GM12878 (cell line): Measurements from ENCODE around the gene BAG5. TPM values are rescaled to one million over a fixed set of nuclear protein-coding genes. Genes with fewer than 3 reads are reported as not detected.

Source experiments
- ATAC-seq: fragments of 200-7000 bp; cut with Tn5 transposase; 3 replicates; pipeline ENCODE4 v1.9.1; 2020; ENCODE audit warnings: mild to moderate bottlenecking, moderate library complexity
- BruUV-seq: library from RNA; stranded (reverse); fragments of 400-500 nt; replicated peaks from 2 replicates; lab custom pipeline; 2021; lab: Mats Ljungman, UMichigan
- CTCF ChIA-PET: fragments of 300-600 bp; sonication (Branson Sonifier 250); formaldehyde crosslinking; extraction: SDS; loops from one replicate; lab custom pipeline; 2021; ENCODE audit warnings: inconsistent platforms; lab: Yijun Ruan, JAX
- POLR2A ChIA-PET: fragments of 350-600 bp; formaldehyde crosslinking; extraction: SDS; loops from one replicate; lab custom pipeline; 2021; ENCODE audit warnings: inconsistent platforms; lab: Charles Lee
- RAD21 ChIA-PET: fragments of 300-600 bp; sonication (Branson Sonifier 250); formaldehyde crosslinking; loops from one replicate; lab custom pipeline; 2023; ENCODE audit warnings: antibody characterized with exemption; ENCODE audit not compliant: unreplicated experiment; lab: Charles Lee
- SMC1A ChIA-PET: fragments of 300-600 bp; sonication (Branson Sonifier 250); formaldehyde crosslinking; loops from one replicate; lab custom pipeline; 2023; ENCODE audit not compliant: unreplicated experiment, uncharacterized antibody; lab: Charles Lee
- DNase-seq: peaks from one replicate; pipeline ENCODE4 v3.0.0-alpha.2; 2011; ENCODE audit warnings: low read depth, low spot score
- FAIRE-seq: peaks from 3 replicates; lab custom pipeline; 2011; peaks lifted over from hg19 to GRCh38; lab: Jason Lieb, UNC
- H2AFZ ChIP-seq: 2 replicates; pipeline ENCODE4 v1.6.0; 2011; ENCODE audit warnings: low read depth, low read length, control low read depth; ENCODE audit not compliant: control insufficient read depth
- H3K27ac ChIP-seq: 2 replicates; pipeline ENCODE4 v1.5.1; 2011; ENCODE audit warnings: control low read depth; ENCODE audit not compliant: control insufficient read depth, insufficient read depth
- H3K27me3 ChIP-seq, 2 experiments: replicated peaks in 1 of 2; 2 replicates each; pipeline versions ENCODE4 v1.6.0 to v1.6.1; 2011; ENCODE audit warnings: low read length in 1 of 2; ENCODE audit not compliant: control insufficient read depth in 2 of 2, insufficient read depth in 2 of 2
- H3K36me3 ChIP-seq, 2 experiments: 2 replicates each; pipeline ENCODE4 v1.5.1; 2011; ENCODE audit warnings: low read length in 1 of 2; ENCODE audit not compliant: control insufficient read depth in 2 of 2, insufficient read depth in 2 of 2
- H3K4me1 ChIP-seq: 2 replicates; pipeline ENCODE4 v1.6.1; 2011; ENCODE audit warnings: mild to moderate bottlenecking, low read length, moderate library complexity, mixed read lengths; ENCODE audit not compliant: control insufficient read depth, insufficient read depth
- H3K4me2 ChIP-seq: 2 replicates; pipeline ENCODE4 v1.6.0; 2011; ENCODE audit warnings: control low read depth; ENCODE audit not compliant: control insufficient read depth, insufficient read depth
- H3K4me3 ChIP-seq: fragments of 200-600 bp; sonication (generic); 2 replicates; pipeline ENCODE4 v1.5.1; 2016
- H3K79me2 ChIP-seq: 2 replicates; pipeline ENCODE4 v1.6.0; 2011; ENCODE audit warnings: low read length; ENCODE audit not compliant: control insufficient read depth, insufficient read depth
- H3K9ac ChIP-seq: 2 replicates; pipeline ENCODE4 v1.8.0; 2011; ENCODE audit warnings: low read length, control low read depth, mixed read lengths; ENCODE audit not compliant: control insufficient read depth, insufficient read depth
- H3K9me3 ChIP-seq: replicated peaks from 3 replicates; pipeline ENCODE4 v1.5.1; 2011; ENCODE audit warnings: mild to moderate bottlenecking, low read length; ENCODE audit not compliant: control insufficient read depth, insufficient read depth
- H4K20me1 ChIP-seq: 2 replicates; pipeline ENCODE4 v1.6.0; 2011; ENCODE audit not compliant: control insufficient read depth, insufficient read depth
- BMI1 ChIP-seq: fragments of 450-650 bp; IDR thresholded peaks from 2 replicates; pipeline ENCODE4 v1.6.1; 2016; ENCODE audit warnings: mild to moderate bottlenecking, moderate library complexity, borderline replicate concordance
- CBX5 ChIP-seq: sonication (generic); IDR thresholded peaks from 2 replicates; pipeline ENCODE4 v1.6.1; 2016; ENCODE audit warnings: low read depth, moderate library complexity, mild to moderate bottlenecking, inconsistent platforms
- EGR1 ChIP-seq, 2 experiments: IDR thresholded peaks; 1 replicate in 1 of 2; 2 replicates in 1 of 2; pipeline ENCODE4 v1.6.1; 2011 to 2012; ENCODE audit warnings: low read depth in 2 of 2, low read length in 2 of 2, borderline replicate concordance in 1 of 2, mild to moderate bottlenecking in 1 of 2, moderate library complexity in 1 of 2
- FOS ChIP-seq: IDR thresholded peaks from 3 replicates; pipeline ENCODE4 v1.6.1; 2011; ENCODE audit warnings: borderline replicate concordance; ENCODE audit not compliant: insufficient read length; ENCODE audit errors: extremely low read depth
- MTA2 ChIP-seq: fragments of 450-650 bp; IDR thresholded peaks from 2 replicates; pipeline ENCODE4 v1.6.1; 2016; ENCODE audit warnings: low read depth, mild to moderate bottlenecking, moderate library complexity
- POU2F2 ChIP-seq: IDR thresholded peaks from 3 replicates; pipeline ENCODE4 v1.6.1; 2011; ENCODE audit warnings: low read depth, mild to moderate bottlenecking, low read length, borderline replicate concordance
- RAD21 ChIP-seq: IDR thresholded peaks from 2 replicates; pipeline ENCODE4 v1.6.1; 2011; ENCODE audit warnings: mild to moderate bottlenecking, low read depth, low read length, moderate library complexity; ENCODE audit not compliant: insufficient read depth
- RBBP5 ChIP-seq: fragments of 200-600 bp; sonication (generic); conservative IDR thresholded peaks from 2 replicates; pipeline ENCODE4 v1.6.1; 2016
- RUNX3 ChIP-seq: IDR thresholded peaks from 2 replicates; pipeline ENCODE4 v1.6.1; 2012; ENCODE audit warnings: low read length, inconsistent platforms
- SIN3A ChIP-seq: IDR thresholded peaks from 2 replicates; pipeline ENCODE4 v1.6.1; 2012; ENCODE audit warnings: low read depth, low read length, improper control_type of control experiment
- SP1 ChIP-seq: IDR thresholded peaks from one replicate; pipeline ENCODE4 v1.6.1; 2011; ENCODE audit warnings: low read depth, low read length
- STAT1 ChIP-seq: fragments of 450-650 bp; conservative IDR thresholded peaks from 2 replicates; pipeline ENCODE4 v1.6.1; 2014; ENCODE audit warnings: antibody characterized with exemption, mild to moderate bottlenecking
- TCF12 ChIP-seq: IDR thresholded peaks from 2 replicates; pipeline ENCODE4 v1.6.1; 2011; ENCODE audit warnings: low read depth, mild to moderate bottlenecking, low read length
- ZBTB11 ChIP-seq: fragments of 450-650 bp; formaldehyde crosslinking; IDR thresholded peaks from 2 replicates; pipeline ENCODE4 v1.5.0; 2022; ENCODE audit warnings: mild to moderate bottlenecking, missing genetic modification characterization
- ZNF217 ChIP-seq: fragments of 450-650 bp; IDR thresholded peaks from 2 replicates; pipeline ENCODE4 v1.6.1; 2017; ENCODE audit warnings: antibody characterized with exemption, mild to moderate bottlenecking
- ZSCAN29 ChIP-seq: fragments of 450-650 bp; IDR thresholded peaks from 2 replicates; pipeline ENCODE4 v1.6.1; 2017; ENCODE audit warnings: mild to moderate bottlenecking, moderate library complexity
- WGBS: methylation state at CpG from one replicate; pipeline ENCODE4 v1.1.6; 2016; ENCODE audit warnings: low lambda C conversion rate; ENCODE audit not compliant: insufficient replicate concordance, insufficient coverage; ENCODE audit errors: missing lambda C conversion rate; 5-methylcytosine and 5-hydroxymethylcytosine counted together
- in situ Hi-C: fragments of 300-500 bp; cut with MboI; formaldehyde crosslinking; loops from 9 replicates; pipeline ENCODE4 v1.14.3; 2018; ENCODE audit warnings: mixed read lengths
- intact Hi-C: fragments of 100-400 bp; cut with micrococcal nuclease; formaldehyde crosslinking; loops from one replicate; pipeline ENCODE4 v1.14.2; 2022; ENCODE audit not compliant: unreplicated experiment
- polyA plus RNA-seq, 11 experiments: library from polyadenylated mRNA; depleted of rRNA in 4 of 11; unstranded in 6 of 11; stranded (reverse) in 5 of 11; fragments of >200 nt; fragmentation: Nextera tagmentation in 4 of 11; fragmentation: Illumina TruSeq in 1 of 11; extraction: Ambion mirVana in 4 of 11; extraction: Trizol in 1 of 11; gene quantifications; 1 replicate in 1 of 11; 2 replicates in 10 of 11; pipeline versions ENCODE4 v1.2.1 to v1.2.3, GENCODE V29; 2011 to 2016; ENCODE audit warnings: inconsistent platforms in 2 of 11, missing spikeins in 2 of 11, low read depth in 1 of 11
- total RNA-seq, 4 experiments: library from RNA; depleted of rRNA in 3 of 4; stranded (reverse); fragments of >200 nt in 3 of 4; fragmentation: Illumina TruSeq in 1 of 4; extraction: Trizol in 1 of 4; gene quantifications; 2 replicates each; pipeline versions ENCODE4 v1.2.1 to v1.2.3, GENCODE V29; 2013 to 2021

Gene BAG5
- total and polyA plus RNA-seq, 10 of the 15 experiments (the other 5 are each of a cell fraction or from before 2014, with no cell fraction given): 9.9 to 30.5 (median 20.1) TPM

GRCh38 chr14:103510724-103511693, 51.4 kb downstream of the BAG5 start:
- SMC1A ChIA-PET: interaction anchor here (1.3 kb wide), 1 partner anchor 46 kb away, joined by 3 read pairs; no protein-coding TSS in a partner anchor
- BruUV-seq: no TSS peak

More at GRCh38 chr14:103510724-103511693, 51.4 kb downstream of the BAG5 start:
- H3K4me3 ChIP-seq: no peak overlapping the region
- WGBS: 98% methylated on average over 26 of the region's 26 CpGs
- DNase-seq (no peak), FAIRE-seq (no peak), ATAC-seq (no peak)
- RAD21 ChIA-PET: no interaction called here
- in situ Hi-C loops: no loop called here
- POLR2A ChIA-PET: no interaction called here
- intact Hi-C loops: no loop called here
- no peaks in the 10 kb centered on the region for H3K27me3 ChIP-seq
- CTCF ChIA-PET: interaction anchor here (1.1 to 1.5 kb wide), 2 partner anchors 7 to 12 kb away, joined by 4 read pairs; no protein-coding TSS in a partner anchor
- H3K4me1 ChIP-seq: no peaks in the 10 kb centered on the region
- H3K27ac ChIP-seq: no peak overlapping the region
- H4K20me1 ChIP-seq: no peaks in the 10 kb centered on the region
- no peak overlapping the region for H3K4me2 ChIP-seq
- peaks cover under 1 to 7% of the 10 kb centered on the region in 2 experiments; a peak in 1 of 4 replicates for H3K36me3 ChIP-seq
- no peak overlapping the region for H3K9ac ChIP-seq
- no peaks in the 10 kb centered on the region for H3K79me2 ChIP-seq
- H3K9me3 ChIP-seq: no peaks in the 10 kb centered on the region
- no peak overlapping the region for H2AFZ ChIP-seq
- no peak for TF ChIP-seq FOS
- TF ChIP-seq SIN3A: no peak
- TF ChIP-seq RAD21: no peak
- no peak for TF ChIP-seq MTA2
- no peak for TF ChIP-seq ZBTB11
- TF ChIP-seq POU2F2: no peak
- no peak for TF ChIP-seq EGR1 (IDR thresholded peaks at IDR 0.05; ENCODE audit: borderline replicate concordance in 1 of 2, low read depth in 2 of 2, low read length in 2 of 2)
- no peak for TF ChIP-seq ZSCAN29
- no peak for TF ChIP-seq ZNF217
- no peak for TF ChIP-seq RUNX3
- TF ChIP-seq TCF12: no peak
- TF ChIP-seq STAT1: no peak
- no peak for TF ChIP-seq SP1
- no peak for TF ChIP-seq CBX5
- no peak for TF ChIP-seq BMI1
- no peak for TF ChIP-seq RBBP5
- TF ChIP-seq, all 136 proteins: peak for 0
